Nephron progenitor cell (in vitro differentiated cells): ENCODE data around the gene SELP.

Experiments used
- DNase-seq: peaks from one replicate; pipeline ENCODE4 v3.0.0; 2021
- H3K27ac Mint-ChIP-seq: 2 replicates; pipeline ENCODE4 v1.8.0; 2021; ENCODE audit warnings: mild to moderate bottlenecking, moderate library complexity, mixed read lengths
- H3K27me3 Mint-ChIP-seq: 2 replicates; pipeline ENCODE4 v1.8.0; 2021; ENCODE audit warnings: mild to moderate bottlenecking, low read depth, mixed read lengths; ENCODE audit not compliant: poor library complexity
- H3K36me3 Mint-ChIP-seq: 2 replicates; pipeline ENCODE4 v1.8.0; 2021; ENCODE audit warnings: low read depth, mixed read lengths
- H3K4me1 Mint-ChIP-seq: 2 replicates; pipeline ENCODE4 v1.8.0; 2021; ENCODE audit warnings: mixed read lengths
- H3K4me3 Mint-ChIP-seq: 2 replicates; pipeline ENCODE4 v1.8.0; 2021; ENCODE audit warnings: mild to moderate bottlenecking, moderate library complexity, mixed read lengths
- H3K9me3 Mint-ChIP-seq: 2 replicates; pipeline ENCODE4 v1.8.0; 2021; ENCODE audit warnings: mild to moderate bottlenecking, moderate library complexity, mixed read lengths
- TF ChIP-seq, protein P1 (sequence below): fragments of 200-600 bp; sonication (generic); IDR thresholded peaks from 2 replicates; pipeline ENCODE4 v1.5.0; 2021; ENCODE audit warnings: antibody characterized with exemption

Gene SELP

DNA sequence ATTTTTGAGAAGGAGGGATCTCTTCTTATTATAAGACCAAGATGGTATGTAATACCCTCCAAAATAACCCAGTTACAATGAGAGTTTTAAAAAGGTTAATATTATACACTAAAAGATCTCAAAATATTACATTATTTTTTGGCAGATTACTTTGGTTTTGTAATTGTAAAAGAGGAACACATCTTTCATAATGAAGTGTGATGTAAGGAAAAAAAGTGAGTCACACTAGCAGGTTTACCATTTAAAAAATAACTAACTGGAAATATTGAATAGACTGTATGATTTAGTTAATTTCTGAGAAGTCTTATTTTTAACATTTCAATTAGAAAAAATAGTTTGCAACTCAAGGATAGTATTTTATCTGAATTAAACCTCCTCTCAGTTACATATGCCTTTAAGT lies 44.7 kb downstream of the SELP start:
- Mint-ChIP-seq H3K4me1 (peaks cover 5% of the 10 kb centered on the region), H3K9me3 (no peaks in the 10 kb centered on the region), H3K27me3 (peaks cover 57% of the 10 kb centered on the region), H3K4me3 (no peak overlapping the region), H3K27ac (no peak overlapping the region), H3K36me3 (no peaks in the 10 kb centered on the region)
- TF ChIP-seq, protein P1, sequence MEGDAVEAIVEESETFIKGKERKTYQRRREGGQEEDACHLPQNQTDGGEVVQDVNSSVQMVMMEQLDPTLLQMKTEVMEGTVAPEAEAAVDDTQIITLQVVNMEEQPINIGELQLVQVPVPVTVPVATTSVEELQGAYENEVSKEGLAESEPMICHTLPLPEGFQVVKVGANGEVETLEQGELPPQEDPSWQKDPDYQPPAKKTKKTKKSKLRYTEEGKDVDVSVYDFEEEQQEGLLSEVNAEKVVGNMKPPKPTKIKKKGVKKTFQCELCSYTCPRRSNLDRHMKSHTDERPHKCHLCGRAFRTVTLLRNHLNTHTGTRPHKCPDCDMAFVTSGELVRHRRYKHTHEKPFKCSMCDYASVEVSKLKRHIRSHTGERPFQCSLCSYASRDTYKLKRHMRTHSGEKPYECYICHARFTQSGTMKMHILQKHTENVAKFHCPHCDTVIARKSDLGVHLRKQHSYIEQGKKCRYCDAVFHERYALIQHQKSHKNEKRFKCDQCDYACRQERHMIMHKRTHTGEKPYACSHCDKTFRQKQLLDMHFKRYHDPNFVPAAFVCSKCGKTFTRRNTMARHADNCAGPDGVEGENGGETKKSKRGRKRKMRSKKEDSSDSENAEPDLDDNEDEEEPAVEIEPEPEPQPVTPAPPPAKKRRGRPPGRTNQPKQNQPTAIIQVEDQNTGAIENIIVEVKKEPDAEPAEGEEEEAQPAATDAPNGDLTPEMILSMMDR, result no peak
- DNase-seq, result no peak

DNA sequence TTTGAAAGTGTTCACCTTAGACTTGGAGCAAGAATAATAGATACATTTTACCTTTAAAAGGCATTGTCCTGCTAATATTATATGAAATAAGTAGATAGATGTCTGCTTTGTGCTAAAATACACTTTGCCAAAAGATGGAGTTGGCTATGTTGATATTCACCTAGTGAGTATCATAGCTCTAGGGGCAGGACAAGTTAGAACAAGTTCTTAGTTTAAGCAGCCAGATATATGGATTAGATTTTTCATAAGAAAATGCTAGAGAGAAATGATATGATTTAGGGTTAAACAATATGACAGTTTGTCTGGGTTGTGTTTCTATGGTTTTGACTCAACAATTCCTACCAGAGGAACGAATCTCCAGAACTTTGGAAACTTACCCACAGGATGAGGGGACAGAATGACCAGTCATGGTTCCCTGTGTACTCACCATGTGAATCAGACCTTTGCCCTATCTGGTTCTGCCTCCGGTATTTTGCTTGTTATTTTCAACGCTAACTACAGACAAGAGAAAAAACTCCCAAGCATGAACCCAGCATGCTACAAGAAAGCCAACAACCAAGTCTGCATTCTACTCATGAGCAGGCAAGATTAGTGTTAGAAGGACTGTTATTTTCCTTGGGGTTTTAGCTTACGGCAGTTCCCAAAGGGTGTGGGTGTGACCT lies 45.3 kb downstream of the SELP start:
- Mint-ChIP-seq H3K27me3 (peaks cover 53% of the 10 kb centered on the region), H3K9me3 (no peaks in the 10 kb centered on the region), H3K36me3 (no peaks in the 10 kb centered on the region), H3K4me1 (peaks cover 5% of the 10 kb centered on the region), H3K4me3 (no peak overlapping the region), H3K27ac (no peak overlapping the region)
- DNase-seq, result no peak
- TF ChIP-seq, protein P1, result no peak

DNA sequence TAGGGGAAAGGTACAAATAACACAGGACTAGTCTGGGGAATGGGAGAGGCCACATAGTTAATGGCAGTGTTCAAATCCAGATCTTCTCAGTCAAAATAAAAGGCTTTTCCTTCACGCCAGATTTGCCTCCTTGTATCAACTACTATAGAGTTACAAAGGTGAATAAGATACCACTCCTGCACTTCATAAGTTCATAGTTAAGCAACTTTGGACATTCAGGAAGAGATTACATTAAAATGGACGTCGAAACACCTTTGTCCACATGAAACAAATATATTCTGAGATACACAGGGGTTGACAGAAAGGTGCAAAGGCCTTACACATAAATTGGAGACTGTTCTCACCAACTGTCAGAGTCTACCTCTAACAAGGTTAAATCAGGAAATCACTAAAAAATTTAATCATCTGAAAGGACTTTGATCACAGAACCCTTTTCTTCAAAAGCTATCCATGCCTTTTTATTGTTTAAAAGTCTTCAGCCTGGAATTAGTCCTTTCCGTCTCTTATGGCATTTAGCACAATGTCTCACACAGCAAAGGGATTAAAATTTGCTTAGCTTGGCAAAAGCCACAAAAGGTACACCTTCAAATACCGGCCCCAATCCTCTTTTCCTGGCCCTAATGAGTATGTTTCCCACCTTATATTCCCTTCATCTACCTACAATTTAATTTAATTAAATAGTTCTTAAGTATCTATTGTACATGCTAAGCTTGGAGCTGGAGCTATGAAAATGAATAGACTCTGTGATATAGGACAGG lies 51.8 kb downstream of the SELP start:
- DNase-seq, result no peak
- peaks cover 7% of the 10 kb centered on the region for H3K27me3 Mint-ChIP-seq
- H3K36me3 Mint-ChIP-seq, result no peaks in the 10 kb centered on the region
- H3K4me1 Mint-ChIP-seq, result no peaks in the 10 kb centered on the region
- H3K9me3 Mint-ChIP-seq, result no peaks in the 10 kb centered on the region
- no peak overlapping the region for H3K4me3 Mint-ChIP-seq
- TF ChIP-seq, protein P1, result no peak
- H3K27ac Mint-ChIP-seq, result no peak overlapping the region

DNA sequence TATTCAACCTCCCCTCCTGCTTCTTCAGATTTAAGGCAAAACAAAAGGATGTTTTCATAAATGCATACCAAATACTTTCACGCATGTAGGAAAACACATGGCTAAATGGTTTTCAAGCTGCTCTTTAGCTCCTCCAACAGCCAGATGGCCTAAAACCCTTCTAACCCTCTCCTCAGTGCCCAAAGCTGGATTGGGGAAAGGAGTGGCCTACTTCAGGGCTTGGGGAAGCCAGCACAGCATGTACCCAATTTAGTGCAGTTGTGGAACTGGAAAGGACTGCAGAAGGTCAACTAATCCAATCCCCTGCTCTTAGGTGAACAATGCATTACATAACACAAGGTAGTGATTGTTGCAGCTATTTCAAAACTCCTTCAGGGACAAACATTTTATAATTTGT lies 53.0 kb downstream of the SELP start:
- DNase-seq, result no peak
- Mint-ChIP-seq H3K4me1 (no peaks in the 10 kb centered on the region), H3K9me3 (no peaks in the 10 kb centered on the region), H3K4me3 (no peak overlapping the region), H3K27ac (no peak overlapping the region), H3K27me3 (peaks cover 10% of the 10 kb centered on the region), H3K36me3 (no peaks in the 10 kb centered on the region)
- TF ChIP-seq, protein P1, result no peak

DNA sequence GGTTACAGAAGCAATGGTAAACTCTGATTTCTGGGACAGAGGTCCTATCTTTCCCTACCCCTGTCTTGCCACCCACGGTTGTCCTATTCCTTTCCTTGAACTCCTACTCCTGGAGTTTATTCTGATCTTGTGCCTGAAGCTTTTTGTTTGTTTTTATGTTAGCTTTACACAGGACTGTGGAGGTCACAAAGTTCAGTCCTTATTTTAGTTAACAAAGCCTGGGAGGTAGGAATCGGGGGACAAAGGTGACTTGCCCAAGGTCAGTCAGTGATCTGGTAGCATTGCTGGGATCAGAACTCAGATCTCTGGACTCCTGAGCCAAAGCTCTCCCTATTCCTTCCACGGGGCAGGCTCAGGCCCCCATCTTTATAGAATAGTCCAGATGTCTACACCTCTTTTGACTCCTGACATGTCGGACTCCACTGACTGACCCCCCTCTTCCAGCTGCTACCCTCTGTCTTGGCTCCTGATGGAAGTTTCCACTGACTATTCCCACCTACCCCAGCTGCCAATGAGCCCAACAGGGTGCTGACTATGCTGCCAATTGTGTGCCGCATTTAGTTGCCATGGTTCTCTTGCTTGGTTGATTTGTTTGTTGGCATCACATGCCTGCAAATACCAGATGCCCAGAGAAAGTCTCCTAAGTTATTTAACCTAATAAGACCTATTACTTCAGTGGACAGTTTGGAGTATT lies 53.5 kb downstream of the SELP start:
- H3K4me3 Mint-ChIP-seq, result no peak overlapping the region
- no peaks in the 10 kb centered on the region for H3K4me1 Mint-ChIP-seq
- H3K36me3 Mint-ChIP-seq, result no peaks in the 10 kb centered on the region
- H3K27ac Mint-ChIP-seq, result no peak overlapping the region
- no peaks in the 10 kb centered on the region for H3K9me3 Mint-ChIP-seq
- peaks cover 10% of the 10 kb centered on the region for H3K27me3 Mint-ChIP-seq
- TF ChIP-seq, protein P1, result no peak
- no peak for DNase-seq
